K562 (cell line): ENCODE measurements around the gene C1orf21. TPM values are rescaled to one million over a fixed set of nuclear protein-coding genes. Genes with fewer than 3 reads are reported as not detected.
A peak's percentile ranks its signal among the peaks of the same experiment; 100 is the strongest.

ENCODE experiments used
- ATAC-seq: fragments of 200-7000 bp; cut with Tn5 transposase; 3 replicates; pipeline ENCODE4 v1.9.1; 2020; ENCODE audit warnings: moderate library complexity
- BruUV-seq: library from RNA; stranded (reverse); fragments of 400-500 nt; replicated peaks from 2 replicates; lab custom pipeline; 2021; lab: Mats Ljungman, UMichigan
- CTCF ChIA-PET: fragments of 300-600 bp; formaldehyde crosslinking; extraction: SDS; loops from one replicate; lab custom pipeline; 2021; ENCODE audit warnings: low intra/inter-chr PET ratio; lab: Yijun Ruan, JAX
- POLR2A ChIA-PET: fragments of 300-600, 350-650 bp; sonication (Branson Sonifier 250); formaldehyde crosslinking; extraction: SDS; loops from one replicate; lab custom pipeline; 2021; ENCODE audit warnings: antibody characterized with exemption, inconsistent platforms; lab: Yijun Ruan, JAX
- DNase-seq, 4 experiments: peaks; one replicate each; pipeline versions ENCODE4 v3.0.0 to v3.0.0-alpha.2; 2011 to 2018; ENCODE audit warnings: low spot score in 3 of 4, mixed read lengths in 3 of 4; ENCODE audit errors: extremely low read depth in 1 of 4
- FAIRE-seq: peaks from 2 replicates; lab custom pipeline; 2011; peaks lifted over from hg19 to GRCh38; lab: Jason Lieb, UNC
- H2AFZ ChIP-seq: 2 replicates; pipeline ENCODE4 v1.6.0; 2011; ENCODE audit warnings: low read depth, low read length, control low read depth, inconsistent platforms
- H3K27ac ChIP-seq: fragments of 200-600 bp; 3 replicates; pipeline ENCODE4 v1.8.0; 2011; ENCODE audit warnings: low read depth, mild to moderate bottlenecking, control low read depth, inconsistent platforms, low read length, moderate library complexity, mixed read lengths; ENCODE audit errors: extremely low read depth
- H3K27me3 ChIP-seq, 2 experiments: fragments of 300-600 bp in 1 of 2; 2 replicates in 1 of 2; 3 replicates in 1 of 2; pipeline versions ENCODE4 v1.6.0 to v1.8.0; 2011; ENCODE audit warnings: inconsistent platforms in 2 of 2, low read length in 2 of 2, mild to moderate bottlenecking in 1 of 2, mixed read lengths in 1 of 2, moderate library complexity in 1 of 2; ENCODE audit not compliant: control insufficient read depth in 2 of 2, insufficient read depth in 2 of 2
- H3K36me3 ChIP-seq: fragments of 300-600 bp; 3 replicates; pipeline ENCODE4 v1.8.0; 2011; ENCODE audit warnings: mild to moderate bottlenecking, low read length, inconsistent platforms; ENCODE audit not compliant: control insufficient read depth, insufficient read depth
- H3K4me1 ChIP-seq, 2 experiments: fragments of 200-600 bp in 1 of 2; replicated peaks in 1 of 2; 2 replicates in 1 of 2; 3 replicates in 1 of 2; pipeline versions ENCODE4 v1.5.1 to v1.8.0; 2011; ENCODE audit warnings: inconsistent platforms in 2 of 2, low read length in 2 of 2, mild to moderate bottlenecking in 1 of 2, mixed read lengths in 1 of 2, moderate library complexity in 1 of 2; ENCODE audit not compliant: control insufficient read depth in 2 of 2, insufficient read depth in 2 of 2
- H3K4me2 ChIP-seq: 2 replicates; pipeline ENCODE4 v1.6.1; 2011; ENCODE audit warnings: low read length, control low read depth, inconsistent platforms, mixed read lengths; ENCODE audit not compliant: insufficient read depth
- H3K4me3 ChIP-seq: fragments of 200-600 bp; sonication (generic), shearing (Covaris generic); 2 replicates; pipeline ENCODE4 v1.5.1; 2016; ENCODE audit warnings: control low read depth, inconsistent platforms
- H3K79me2 ChIP-seq: fragments of 200-600 bp; 3 replicates; pipeline ENCODE4 v1.8.0; 2011; ENCODE audit warnings: low read length, inconsistent platforms; ENCODE audit not compliant: control insufficient read depth, insufficient read depth
- H3K9ac ChIP-seq, 2 experiments: 2 replicates each; pipeline versions ENCODE4 v1.6.0 to v1.6.1; 2011; ENCODE audit warnings: low read depth in 2 of 2, low read length in 2 of 2, control low read depth in 1 of 2, inconsistent platforms in 1 of 2, mild to moderate bottlenecking in 1 of 2, mixed read lengths in 1 of 2; ENCODE audit not compliant: insufficient read depth in 1 of 2
- H3K9me1 ChIP-seq: one replicate; pipeline ENCODE4 v1.6.0; 2011; ENCODE audit warnings: inconsistent platforms, mild to moderate bottlenecking, low read length, moderate library complexity; ENCODE audit not compliant: control insufficient read depth, insufficient read depth
- H3K9me3 ChIP-seq: replicated peaks from 2 replicates; pipeline ENCODE4 v1.5.1; 2011; ENCODE audit warnings: low read depth, low read length, inconsistent platforms; ENCODE audit not compliant: control insufficient read depth, insufficient read depth
- H4K20me1 ChIP-seq: replicated peaks from 2 replicates; pipeline ENCODE4 v1.6.1; 2011; ENCODE audit warnings: low read length, inconsistent platforms, mixed read lengths; ENCODE audit not compliant: control insufficient read depth, insufficient read depth
- HES1 ChIP-seq: fragments of 450-650 bp; IDR thresholded peaks from 2 replicates; pipeline ENCODE4 v1.6.1; 2016; ENCODE audit warnings: low read depth, mild to moderate bottlenecking, moderate library complexity
- HMBOX1 ChIP-seq: sonication (generic); IDR thresholded peaks from 2 replicates; pipeline ENCODE4 v1.6.1; 2016
- NFRKB ChIP-seq: fragments of 450-650 bp; IDR thresholded peaks from 2 replicates; pipeline ENCODE4 v1.6.1; 2016; ENCODE audit warnings: low read depth
- PRMT5 ChIP-seq: sonication (generic); formaldehyde crosslinking; IDR thresholded peaks from 2 replicates; pipeline ENCODE4 v1.5.0; 2020; ENCODE audit warnings: missing genetic modification reagents
- REST ChIP-seq, 2 experiments: fragments of 450-650 bp; formaldehyde crosslinking in 1 of 2; IDR thresholded peaks; 2 replicates each; pipeline versions ENCODE4 v1.4.0 to v1.6.1; 2014 to 2020; ENCODE audit warnings: mild to moderate bottlenecking in 2 of 2, borderline replicate concordance in 1 of 2, low read depth in 1 of 2
- ZNF592 ChIP-seq: fragments of 450-650 bp; IDR thresholded peaks from 2 replicates; pipeline ENCODE4 v1.6.1; 2017; ENCODE audit warnings: antibody characterized with exemption, mild to moderate bottlenecking
- WGBS: fragments of 100-300 bp; shearing (Covaris generic); methylation state at CpG from one replicate; pipeline ENCODE4 v1.1.6; 2016; ENCODE audit warnings: low coverage, mixed read lengths; ENCODE audit not compliant: insufficient coverage; ENCODE audit errors: missing lambda C conversion rate; 5-methylcytosine and 5-hydroxymethylcytosine counted together
- in situ Hi-C: fragments of 300-500 bp; cut with MboI; formaldehyde crosslinking; loops from 4 replicates; pipeline ENCODE4 v1.15.0; 2018; ENCODE audit warnings: inconsistent platforms, mixed read lengths
- intact Hi-C: fragments of 100-400 bp; cut with micrococcal nuclease; formaldehyde crosslinking; loops from 2 replicates; pipeline ENCODE4 v1.14.2; 2022
- polyA plus RNA-seq, 8 experiments: library from polyadenylated mRNA; depleted of rRNA in 4 of 8; stranded (reverse) in 5 of 8; unstranded in 3 of 8; fragments of >200 nt; fragmentation: Nextera tagmentation in 2 of 8; fragmentation: Illumina TruSeq in 1 of 8; extraction: Ambion mirVana in 2 of 8; extraction: Trizol in 1 of 8; gene quantifications; 2 replicates each; pipeline versions ENCODE4 v1.2.1 to v1.2.3, GENCODE V29; 2011 to 2014; ENCODE audit warnings: inconsistent platforms in 1 of 8, missing spikeins in 1 of 8
- total RNA-seq, 7 experiments: library from RNA; depleted of rRNA in 6 of 7; stranded (reverse); fragments of >200 nt in 6 of 7; fragmentation: Illumina TruSeq in 2 of 7; extraction: Trizol in 2 of 7; gene quantifications; 2 replicates each; pipeline versions ENCODE4 v1.2.1 to v1.2.3, GENCODE V29; 2011 to 2021; ENCODE audit warnings: low replicate concordance in 1 of 7

Gene C1orf21
- total and polyA plus RNA-seq, 9 of the 15 experiments (the other 6 are each of a cell fraction or from before 2014, with no cell fraction given) = under 0.01 to 0.31 (median 0.07) TPM

GRCh38 chr1:184563308-184563707, 176.5 kb downstream of the C1orf21 start (continued):
- TF ChIP-seq REST (IDR thresholded peaks at IDR 0.05; ENCODE audit: borderline replicate concordance) (peak; percentile 21; the same call in 1 of the 2 replicates), REST (CRISPR knock-in tag; IDR thresholded peaks at IDR 0.05; ENCODE audit: low read depth) (no peak)

GRCh38 chr1:184567009-184567408, 180.2 kb downstream of the C1orf21 start:
- no peaks in the 10 kb centered on the region for H3K79me2 ChIP-seq
- no peak overlapping the region for H3K9ac ChIP-seq
- no peak for FAIRE-seq
- H2AFZ ChIP-seq = no peak overlapping the region
- H3K27me3 ChIP-seq = peaks cover 2 to 11% of the 10 kb centered on the region in 2 experiments; a peak in 3 of 5 replicates
- no peak for DNase-seq
- CTCF ChIA-PET = no interaction called here
- ATAC-seq = no peak
- POLR2A ChIA-PET = interaction anchor here (0.6 kb wide), 1 partner anchor 637 kb away, joined by 3 read pairs; no protein-coding TSS in a partner anchor
- no peaks in the 10 kb centered on the region for H3K36me3 ChIP-seq
- intact Hi-C loops = loop anchor here (5.0 to 10.0 kb wide), 2 partner anchors 100 to 492 kb away; no protein-coding TSS in a partner anchor
- H3K27ac ChIP-seq = no peak overlapping the region
- H3K9me3 ChIP-seq = no peaks in the 10 kb centered on the region
- no peaks in the 10 kb centered on the region for H3K4me1 ChIP-seq
- no TSS peak for BruUV-seq
- WGBS = 0% methylated on average over 1 of the region's 1 CpG
- in situ Hi-C loops = no loop called here
- H3K4me2 ChIP-seq = no peak overlapping the region
- no peaks in the 10 kb centered on the region for H4K20me1 ChIP-seq
- no peak overlapping the region for H3K4me3 ChIP-seq
- no peaks in the 10 kb centered on the region for H3K9me1 ChIP-seq
- TF ChIP-seq NFRKB = no peak
- no peak for TF ChIP-seq ZNF592
- TF ChIP-seq HMBOX1 = no peak
- no peak for TF ChIP-seq PRMT5 (CRISPR knock-in tag)
- no peak for TF ChIP-seq HES1
